Endothelial cell of umbilical vein (primary cell): ENCODE data around the gene HES7. TPM values are rescaled to one million over a fixed set of nuclear protein-coding genes. Genes with fewer than 3 reads are reported as not detected.

Source experiments
- BruUV-seq: library from RNA; stranded (reverse); fragments of 400-500 nt; replicated peaks from 2 replicates; lab custom pipeline; 2021; lab: Mats Ljungman, UMichigan
- CTCF ChIA-PET: fragments of 300-600, 350-600 bp; sonication (Branson Sonifier 250); formaldehyde crosslinking; loops from one replicate; lab custom pipeline; 2021; ENCODE audit warnings: antibody characterized with exemption, inconsistent platforms; lab: Charles Lee
- POLR2A ChIA-PET: fragments of 300-600, 350-600 bp; sonication (Branson Sonifier 250); formaldehyde crosslinking; loops from one replicate; lab custom pipeline; 2021; ENCODE audit warnings: antibody characterized with exemption, inconsistent platforms; lab: Charles Lee
- DNase-seq: peaks from one replicate; pipeline ENCODE4 v3.0.0-alpha.2; 2011; ENCODE audit warnings: low read depth, low spot score
- FAIRE-seq: peaks from 2 replicates; lab custom pipeline; 2011; peaks lifted over from hg19 to GRCh38; lab: Jason Lieb, UNC
- H2AFZ ChIP-seq: 2 replicates; pipeline ENCODE4 v1.6.0; 2012; ENCODE audit warnings: low read depth, low read length, control low read depth, inconsistent platforms
- H3K27ac ChIP-seq: 2 replicates; pipeline ENCODE4 v1.5.1; 2011; ENCODE audit warnings: low read depth, mild to moderate bottlenecking, control low read depth, low read length, moderate library complexity; ENCODE audit not compliant: insufficient read depth
- H3K27me3 ChIP-seq, 2 experiments: 2 replicates each; pipeline versions ENCODE4 v1.6.0 to v1.6.1; 2011; ENCODE audit warnings: low read length in 2 of 2, mixed read lengths in 1 of 2; ENCODE audit not compliant: control insufficient read depth in 2 of 2, insufficient read depth in 2 of 2
- H3K36me3 ChIP-seq, 2 experiments: 2 replicates in 1 of 2; 3 replicates in 1 of 2; pipeline ENCODE4 v1.5.1; 2011; ENCODE audit warnings: low read length in 2 of 2, mild to moderate bottlenecking in 1 of 2, moderate library complexity in 1 of 2; ENCODE audit not compliant: control insufficient read depth in 2 of 2, insufficient read depth in 2 of 2; ENCODE audit errors: extremely low read depth in 1 of 2
- H3K4me1 ChIP-seq: 3 replicates; pipeline ENCODE4 v1.5.1; 2011; ENCODE audit warnings: mild to moderate bottlenecking, low read length; ENCODE audit not compliant: control insufficient read depth, insufficient read depth; ENCODE audit errors: extremely low read depth
- H3K4me2 ChIP-seq: 2 replicates; pipeline ENCODE4 v1.6.1; 2011; ENCODE audit warnings: low read length, control low read depth, mixed read lengths; ENCODE audit not compliant: insufficient read depth
- H3K4me3 ChIP-seq, 3 experiments: fragments of 200-600 bp in 1 of 3; sonication (generic), shearing (Covaris generic) in 1 of 3; replicated peaks in 1 of 3; 2 replicates each; pipeline ENCODE4 v1.5.1; 2011 to 2016; ENCODE audit warnings: control low read depth in 3 of 3, low read length in 3 of 3, mild to moderate bottlenecking in 2 of 3, inconsistent platforms in 1 of 3, low read depth in 1 of 3, moderate library complexity in 1 of 3; ENCODE audit not compliant: insufficient read depth in 1 of 3
- H3K79me2 ChIP-seq: 2 replicates; pipeline ENCODE4 v1.6.0; 2012; ENCODE audit warnings: low read length, inconsistent platforms; ENCODE audit not compliant: control insufficient read depth, insufficient read depth
- H3K9ac ChIP-seq: replicated peaks from 2 replicates; pipeline ENCODE3; 2011; ENCODE audit warnings: low read length, control low read depth; ENCODE audit not compliant: insufficient read depth; ENCODE audit errors: extremely low read depth
- H3K9me1 ChIP-seq: replicated peaks from 3 replicates; pipeline ENCODE4 v1.6.0; 2011; ENCODE audit warnings: mild to moderate bottlenecking, low read length; ENCODE audit not compliant: control insufficient read depth, insufficient read depth; ENCODE audit errors: extremely low read depth
- H3K9me3 ChIP-seq: replicated peaks from 2 replicates; pipeline ENCODE4 v1.5.1; 2012; ENCODE audit warnings: low read length, inconsistent platforms; ENCODE audit not compliant: control insufficient read depth, insufficient read depth
- H4K20me1 ChIP-seq: replicated peaks from 2 replicates; pipeline ENCODE3; 2011; ENCODE audit warnings: mild to moderate bottlenecking, low read length; ENCODE audit not compliant: control insufficient read depth, insufficient read depth; ENCODE audit errors: extremely low read depth
- CTCF ChIP-seq, 2 donors: IDR thresholded peaks; 1 replicate in 1 of 2; 2 replicates in 1 of 2; pipeline ENCODE4 v1.5.1; 2011; ENCODE audit warnings: low read length in 2 of 2, mild to moderate bottlenecking in 2 of 2, moderate library complexity in 2 of 2, control low read depth in 1 of 2, inconsistent platforms in 1 of 2, low read depth in 1 of 2; ENCODE audit not compliant: insufficient read depth in 1 of 2; ENCODE audit errors: extremely low read depth in 1 of 2
- EZH2 ChIP-seq: IDR thresholded peaks from 2 replicates; pipeline ENCODE4 v1.6.1; 2012; ENCODE audit warnings: borderline replicate concordance, low read depth, mild to moderate bottlenecking, moderate library complexity, low read length, inconsistent platforms; ENCODE audit not compliant: severe bottlenecking
- FOS ChIP-seq: IDR thresholded peaks from 2 replicates; pipeline ENCODE4 v1.6.1; 2011; ENCODE audit warnings: mild to moderate bottlenecking, low read length, moderate library complexity, borderline replicate concordance; ENCODE audit not compliant: insufficient read depth
- GATA2 ChIP-seq: IDR thresholded peaks from 2 replicates; pipeline ENCODE4 v1.7.0; 2011; ENCODE audit warnings: low read depth, mild to moderate bottlenecking, moderate library complexity, mixed read lengths, low read length; ENCODE audit not compliant: insufficient read length, insufficient read depth
- JUN ChIP-seq: IDR thresholded peaks from 2 replicates; pipeline ENCODE4 v1.6.1; 2011; ENCODE audit warnings: borderline replicate concordance, low read depth; ENCODE audit not compliant: insufficient read length, insufficient read depth
- MAX ChIP-seq: IDR thresholded peaks from 2 replicates; pipeline ENCODE4 v1.6.1; 2011; ENCODE audit not compliant: insufficient read depth, insufficient read length
- MYC ChIP-seq: IDR thresholded peaks from one replicate; pipeline ENCODE4 v1.6.1; 2011; ENCODE audit warnings: mild to moderate bottlenecking, low read depth, low read length
- POLR2A ChIP-seq: IDR thresholded peaks from 2 replicates; pipeline ENCODE4 v1.6.1; 2012; ENCODE audit warnings: low read depth, mild to moderate bottlenecking, control low read depth, low read length
- POLR2AphosphoS5 ChIP-seq: IDR thresholded peaks from 2 replicates; pipeline ENCODE4 v1.6.1; 2012; ENCODE audit warnings: low read depth, mild to moderate bottlenecking, control low read depth, low read length, moderate library complexity; ENCODE audit not compliant: insufficient read depth
- dilution Hi-C: fragments of 300-500 bp; cut with MboI; formaldehyde crosslinking; loops from one replicate; pipeline ENCODE4 v1.15.0; 2019; ENCODE audit warnings: low sequenced_read_pairs; ENCODE audit not compliant: extremely low pct_ligation_motif_present
- intact Hi-C: fragments of 100-400 bp; cut with micrococcal nuclease; formaldehyde crosslinking; loops from one replicate; pipeline ENCODE4 v1.10.0; 2022
- polyA plus RNA-seq, 4 experiments: library from polyadenylated mRNA; depleted of rRNA in 3 of 4; stranded (reverse) in 3 of 4; unstranded in 1 of 4; fragments of >200 nt; gene quantifications; 2 replicates each; pipeline versions ENCODE4 v1.2.1 to v1.2.3, GENCODE V29; 2011 to 2012; ENCODE audit warnings: missing spikeins in 1 of 4
- total RNA-seq: library from RNA; stranded (reverse); gene quantifications from 2 replicates; pipeline ENCODE4 v1.2.3, GENCODE V29; 2021

Gene HES7
- total and polyA plus RNA-seq, 2 donors (not counting 3 experiments of a cell fraction or from before 2014, with no cell fraction given), result 0.19 to 0.51 TPM

- intact Hi-C loops (loop anchor here (1.0 kb wide), 2 partner anchors 35 to 267 kb away; no protein-coding TSS in a partner anchor), dilution Hi-C loops (no loop called here)
- TF ChIP-seq POLR2AphosphoS5 (peak; percentile 90), CTCF (IDR thresholded peaks at IDR 0.05; ENCODE audit: extremely low read depth in 1 of 2, insufficient read depth in 1 of 2, low read depth in 1 of 2, low read length in 2 of 2) (no peak), POLR2A (peak; percentile 64), FOS (no peak), MAX (peak; percentile 37), MYC (no peak), JUN (no peak), GATA2 (no peak), EZH2 (no peak)
- no peaks in the 10 kb centered on the region for H3K9me1 ChIP-seq
- no peaks in the 10 kb centered on the region for H3K9me3 ChIP-seq
- peak overlapping the region; percentile 96 for H3K9ac ChIP-seq
- ChIA-PET POLR2A (interaction anchor here (0.6 to 1.8 kb wide), 3 partner anchors 16 to 146 kb away, joined by 3 to 17 read pairs (median 3); no protein-coding TSS in a partner anchor), CTCF (interaction anchor here (0.7 to 2.0 kb wide), 6 partner anchors 13 to 94 kb away, joined by 3 to 11 read pairs (median 3); partner anchors contain the start of gene ALOXE3)
- DNase-seq (peak; percentile 98), FAIRE-seq (peak; percentile 92)
- peak overlapping the region in 1 of 3 experiments; percentile 24 for H3K4me3 ChIP-seq
- H4K20me1 ChIP-seq, result no peaks in the 10 kb centered on the region
- no peaks in the 10 kb centered on the region for H3K27me3 ChIP-seq
- peak overlapping the region; percentile 99 for H3K27ac ChIP-seq
- no peak overlapping the region for H2AFZ ChIP-seq
- peaks cover 0 to 12% of the 10 kb centered on the region in 2 experiments for H3K36me3 ChIP-seq
- peaks cover 48% of the 10 kb centered on the region for H3K4me1 ChIP-seq
- BruUV-seq, result no TSS peak
- H3K79me2 ChIP-seq, result peaks cover 5% of the 10 kb centered on the region
- H3K4me2 ChIP-seq, result peak overlapping the region; percentile 59
Observed at GRCh38 chr17:8153957-8154607, 30.2 kb upstream of the HES7 start.
